Hepatocyte (in vitro differentiated cells): Measurements from ENCODE around the gene ORM2. TPM values are rescaled to one million over a fixed set of nuclear protein-coding genes. Genes with fewer than 3 reads are reported as not detected.

Experiments used
- DNase-seq: peaks from one replicate; pipeline ENCODE4 v3.0.0-alpha.2; 2016; ENCODE audit warnings: low spot score
- H2AFZ ChIP-seq: fragments of 200-600 bp; sonication (generic); 2 replicates; pipeline ENCODE4 v1.6.0; 2016; ENCODE audit warnings: antibody characterized with exemption, mild to moderate bottlenecking
- H3K27ac ChIP-seq: fragments of 200-600 bp; sonication (generic); 2 replicates; pipeline ENCODE4 v1.5.1; 2016; ENCODE audit warnings: mild to moderate bottlenecking
- H3K27me3 ChIP-seq: fragments of 200-600 bp; sonication (generic); 2 replicates; pipeline ENCODE4 v1.6.1; 2016
- H3K36me3 ChIP-seq: fragments of 200-600 bp; sonication (generic); replicated peaks from 2 replicates; pipeline ENCODE4 v1.5.1; 2016; ENCODE audit warnings: low read depth; ENCODE audit not compliant: insufficient read depth
- H3K4me1 ChIP-seq: fragments of 200-600 bp; sonication (generic); 2 replicates; pipeline ENCODE4 v1.5.1; 2016; ENCODE audit warnings: mild to moderate bottlenecking, moderate library complexity; ENCODE audit not compliant: insufficient read depth
- H3K4me2 ChIP-seq: fragments of 200-600 bp; sonication (generic); 2 replicates; pipeline ENCODE4 v1.6.0; 2016
- H3K4me3 ChIP-seq: fragments of 200-600 bp; sonication (generic); 2 replicates; pipeline ENCODE4 v1.5.1; 2016; ENCODE audit warnings: mild to moderate bottlenecking
- H3K79me2 ChIP-seq: fragments of 200-600 bp; sonication (generic); 2 replicates; pipeline ENCODE4 v1.6.0; 2017; ENCODE audit warnings: mild to moderate bottlenecking
- H3K9me2 ChIP-seq: fragments of 200-600 bp; sonication (generic); replicated peaks from 2 replicates; pipeline ENCODE4 v1.6.0; 2017; ENCODE audit warnings: mild to moderate bottlenecking; ENCODE audit not compliant: insufficient read depth
- H3K9me3 ChIP-seq: fragments of 200-600 bp; sonication (generic); 2 replicates; pipeline ENCODE4 v1.5.1; 2016; ENCODE audit warnings: low read depth, mild to moderate bottlenecking
- H4K20me1 ChIP-seq: fragments of 200-600 bp; sonication (generic); 2 replicates; pipeline ENCODE4 v1.6.0; 2016; ENCODE audit warnings: mild to moderate bottlenecking; ENCODE audit not compliant: insufficient read depth, poor library complexity, severe bottlenecking
- CTCF ChIP-seq: fragments of 200-600 bp; sonication (generic); IDR thresholded peaks from 2 replicates; pipeline ENCODE4 v1.5.1; 2016; ENCODE audit warnings: antibody characterized with exemption, mild to moderate bottlenecking; ENCODE audit not compliant: poor library complexity
- EZH2 ChIP-seq: fragments of 200-600 bp; sonication (generic); IDR thresholded peaks from 2 replicates; pipeline ENCODE4 v1.6.1; 2016; ENCODE audit warnings: antibody characterized with exemption, mild to moderate bottlenecking, borderline replicate concordance
- EZH2phosphoT487 ChIP-seq: fragments of 200-600 bp; sonication (generic); IDR thresholded peaks from one replicate; pipeline ENCODE4 v1.6.1; 2018; ENCODE audit warnings: antibody characterized with exemption, mild to moderate bottlenecking, low read depth, moderate library complexity; ENCODE audit not compliant: unreplicated experiment, severe bottlenecking
- WGBS: methylation state at CpG from one replicate; pipeline ENCODE4 v1.1.6; 2016; ENCODE audit warnings: low lambda C conversion rate; ENCODE audit errors: missing lambda C conversion rate; 5-methylcytosine and 5-hydroxymethylcytosine counted together
- polyA plus RNA-seq: library from polyadenylated mRNA; unstranded; fragments of >200 nt; fragmentation: Nextera tagmentation; extraction: Ambion mirVana; gene quantifications from 2 replicates; pipeline ENCODE4 v1.2.1, GENCODE V29; 2016
- total RNA-seq: library from RNA; depleted of rRNA; stranded (reverse); fragments of >200 nt; gene quantifications from 2 replicates; pipeline ENCODE4 v1.2.3, GENCODE V29; 2014

ORM2 gene
- total and polyA plus RNA-seq, 2 experiments from 2014 or later = 52.0 to 136 TPM

DNA sequence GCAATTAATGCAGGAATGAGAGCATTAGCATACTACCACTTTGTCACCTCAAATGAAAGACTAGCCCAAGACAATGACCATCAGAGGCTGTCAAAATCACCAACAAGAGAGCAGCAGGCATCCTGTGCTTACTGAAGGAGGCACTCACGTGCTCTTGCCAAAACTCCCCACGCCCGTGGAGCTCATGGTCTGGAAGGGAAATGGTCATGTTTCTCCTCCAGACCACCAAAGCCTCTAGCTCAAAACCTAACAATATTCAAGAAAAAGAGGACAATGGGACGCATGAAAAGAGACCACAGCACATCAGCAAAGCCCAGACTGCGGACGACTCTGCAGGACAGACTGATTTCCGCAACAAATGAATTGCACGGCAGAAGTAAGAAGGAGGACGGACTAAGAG, 45.3 kb downstream of the ORM2 start:
- no peaks in the 10 kb centered on the region for H3K27me3 ChIP-seq
- H3K27ac ChIP-seq = no peak overlapping the region
- H3K4me3 ChIP-seq = no peak overlapping the region
- H3K4me1 ChIP-seq = no peaks in the 10 kb centered on the region
- no peak overlapping the region for H2AFZ ChIP-seq
- WGBS = 87% methylated on average over 9 of the region's 9 CpGs
- no peak overlapping the region for H3K4me2 ChIP-seq
- H3K36me3 ChIP-seq = no peaks in the 10 kb centered on the region
- peaks cover 2% of the 10 kb centered on the region for H3K79me2 ChIP-seq
- TF ChIP-seq EZH2phosphoT487 (no peak), CTCF (no peak), EZH2 (no peak)
- DNase-seq = no peak
- H4K20me1 ChIP-seq = no peaks in the 10 kb centered on the region
- H3K9me3 ChIP-seq = no peaks in the 10 kb centered on the region
- H3K9me2 ChIP-seq = no peaks in the 10 kb centered on the region

GRCh38 chr9:114375386-114376175, 45.9 kb downstream of the ORM2 start:
- H3K27me3 ChIP-seq = no peaks in the 10 kb centered on the region
- no peaks in the 10 kb centered on the region for H3K4me1 ChIP-seq
- peaks cover 4% of the 10 kb centered on the region for H3K79me2 ChIP-seq
- H4K20me1 ChIP-seq = no peaks in the 10 kb centered on the region
- H3K36me3 ChIP-seq = no peaks in the 10 kb centered on the region
- WGBS = 92% methylated on average over 9 of the region's 9 CpGs
- no peaks in the 10 kb centered on the region for H3K9me2 ChIP-seq
- TF ChIP-seq EZH2phosphoT487 (no peak), CTCF (no peak), EZH2 (no peak)
- no peak for DNase-seq
- no peak overlapping the region for H3K27ac ChIP-seq
- no peak overlapping the region for H2AFZ ChIP-seq
- H3K4me3 ChIP-seq = no peak overlapping the region
- H3K9me3 ChIP-seq = no peaks in the 10 kb centered on the region
- H3K4me2 ChIP-seq = no peak overlapping the region

DNA sequence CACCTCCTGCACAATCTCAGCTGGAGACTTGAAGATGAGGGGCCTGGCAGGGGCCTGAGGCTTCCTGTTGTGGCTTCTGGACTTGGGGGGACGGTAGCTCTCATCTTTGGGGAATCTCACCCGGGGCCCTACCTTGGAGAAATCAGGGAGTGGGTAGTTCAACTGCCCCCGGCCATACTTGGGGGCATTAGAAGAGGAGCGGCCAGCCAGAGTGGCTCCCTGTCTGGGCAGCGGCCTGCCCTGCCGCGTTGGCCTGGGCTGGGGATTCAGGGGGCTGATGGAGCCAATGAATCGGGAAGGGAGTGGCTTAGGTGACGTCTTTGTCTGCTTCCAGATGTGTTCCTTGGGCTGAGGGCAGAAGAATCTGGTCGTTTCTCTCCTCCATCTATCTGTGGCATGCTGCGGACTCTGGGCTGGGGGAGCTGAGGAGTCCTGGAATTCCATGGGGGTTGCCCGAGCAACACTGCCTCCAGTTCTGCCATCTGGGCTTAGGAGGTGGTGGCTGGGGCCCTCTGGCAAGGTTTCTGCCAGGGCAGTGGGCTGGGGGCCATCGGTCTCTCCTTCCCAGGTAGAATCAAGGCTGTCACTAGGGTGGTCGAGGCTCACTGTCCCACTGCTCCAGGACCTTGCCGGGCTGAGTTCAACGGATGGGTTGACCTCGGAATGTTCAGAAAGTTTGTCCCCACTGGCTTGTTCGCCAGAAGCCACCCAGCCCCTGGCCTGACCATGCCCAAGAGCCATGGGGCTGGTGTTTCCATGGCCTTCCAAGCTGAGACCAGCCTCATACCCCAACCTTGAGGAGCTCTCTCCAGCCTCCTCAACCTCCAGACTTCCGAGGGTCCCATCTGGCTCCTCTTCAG, 47.1 kb downstream of the ORM2 start:
- Histone ChIP-seq H3K9me3 (no peaks in the 10 kb centered on the region), H3K27ac (no peak overlapping the region), H3K4me2 (no peak overlapping the region), H3K4me1 (no peaks in the 10 kb centered on the region), H3K9me2 (no peaks in the 10 kb centered on the region), H4K20me1 (no peaks in the 10 kb centered on the region), H3K27me3 (no peaks in the 10 kb centered on the region), H3K79me2 (peaks cover 6% of the 10 kb centered on the region), H3K4me3 (no peak overlapping the region), H3K36me3 (no peaks in the 10 kb centered on the region), H2AFZ (no peak overlapping the region)
- WGBS = 95% methylated on average over 19 of the region's 19 CpGs
- DNase-seq = no peak
- TF ChIP-seq EZH2phosphoT487 = no peak
- TF ChIP-seq CTCF = no peak
- TF ChIP-seq EZH2 = no peak
